ENCODE measurements around the gene GPR37.

GPR37 gene

GRCh38 chr7:124780056-124780455 is 14.5 kb upstream of the GPR37 start:
- no peak for DNase-seq

- DNase-seq, result no peak
These were observed 14.0 kb upstream of the GPR37 start for GRCh38 chr7:124779620-124780019.

GRCh38 chr7:124779194-124779593 is 13.6 kb upstream of the GPR37 start:
- no peak for DNase-seq

- DNase-seq, result no peak
These were observed 11.7 kb upstream of the GPR37 start for GRCh38 chr7:124777268-124777667.

GRCh38 chr7:124776153-124776552 is 10.6 kb upstream of the GPR37 start:
- DNase-seq, result no peak

- no peak for DNase-seq
These were observed 9.8 kb upstream of the GPR37 start for GRCh38 chr7:124775422-124775821.

- DNase-seq, result no peak
These were observed 8.3 kb upstream of the GPR37 start for GRCh38 chr7:124773938-124774337.

- DNase-seq, result no peak
These were observed 7.7 kb upstream of the GPR37 start for GRCh38 chr7:124773339-124773738.

GRCh38 chr7:124769136-124769535 is 3.5 kb upstream of the GPR37 start:
- DNase-seq, result no peak

- no peak for DNase-seq
These were observed 2.9 kb upstream of the GPR37 start for GRCh38 chr7:124768525-124768924.

GRCh38 chr7:124764847-124765400 is 668 bp downstream of the GPR37 start:
- peak in 5 of 14 donors; percentile 43 to 81 (median 64) for DNase-seq

GRCh38 chr7:124764051-124764846 is 1.3 kb downstream of the GPR37 start:
- peak in 3 of 14 donors; percentile 16 to 36 (median 35) for DNase-seq

GRCh38 chr7:124762611-124763143 is 2.9 kb downstream of the GPR37 start:
- DNase-seq, result peak in 8 of 14 donors; percentile 22 to 70 (median 48)

GRCh38 chr7:124761164-124761715 is 4.4 kb downstream of the GPR37 start:
- DNase-seq, result peak in 2 of 14 donors; percentile 14 to 28

GRCh38 chr7:124758327-124758726 is 7.3 kb downstream of the GPR37 start:
- DNase-seq, result no peak

GRCh38 chr7:124754576-124755268 is 10.9 kb downstream of the GPR37 start:
- peak in 1 of 14 donors; percentile 25 for DNase-seq

GRCh38 chr7:124752310-124752709 is 13.3 kb downstream of the GPR37 start:
- DNase-seq, result peak in 1 of 14 donors; percentile 45

- peak in 1 of 14 donors; percentile 18 for DNase-seq
These were observed 14.6 kb downstream of the GPR37 start for GRCh38 chr7:124751027-124751426.

GRCh38 chr7:124747072-124747471 is 18.5 kb downstream of the GPR37 start:
- peak in 1 of 14 donors; percentile 39 for DNase-seq

GRCh38 chr7:124738639-124739038 is 27.0 kb downstream of the GPR37 start:
- DNase-seq, result no peak

- no peak for DNase-seq
These were observed 27.8 kb downstream of the GPR37 start for GRCh38 chr7:124737760-124738300.

- no peak for DNase-seq
These were observed 37.0 kb downstream of the GPR37 start for GRCh38 chr7:124728610-124729009.
